Measurements from ENCODE around the gene GFY. TPM values are rescaled to one million over a fixed set of nuclear protein-coding genes. Genes with fewer than 3 reads are reported as not detected.
A peak's percentile ranks its signal among the peaks of the same experiment; 100 is the strongest.

The GFY gene
- total and polyA plus RNA-seq, 10 donors, result not detected

DNA sequence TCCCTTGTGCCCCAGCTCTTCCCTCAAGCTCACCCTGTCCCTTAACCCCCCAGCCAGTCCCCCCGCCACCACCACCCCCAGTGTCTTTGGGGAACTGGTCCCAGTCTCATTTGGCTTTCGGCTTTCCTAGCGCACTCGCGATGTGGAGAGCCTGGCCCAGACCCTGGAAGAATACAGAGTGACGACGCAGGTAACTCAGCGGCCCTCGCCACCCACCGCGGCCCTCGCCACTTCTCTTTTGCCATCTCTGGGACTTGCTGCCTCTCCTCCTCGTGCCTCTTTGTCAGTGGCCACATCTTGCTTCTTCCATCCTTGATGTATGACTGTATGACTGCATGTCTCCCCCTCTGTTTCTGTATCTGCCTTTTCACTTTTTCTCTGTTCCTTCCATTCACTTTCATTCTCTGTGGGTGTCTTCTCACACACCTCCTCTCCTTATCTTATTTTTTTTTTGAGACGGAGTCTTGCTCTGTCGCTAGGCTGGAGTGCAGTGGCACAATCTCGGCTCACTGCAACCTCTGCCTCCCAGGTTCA lies 17.6 kb upstream of the GFY start:
- TF ChIP-seq, protein P1, sequence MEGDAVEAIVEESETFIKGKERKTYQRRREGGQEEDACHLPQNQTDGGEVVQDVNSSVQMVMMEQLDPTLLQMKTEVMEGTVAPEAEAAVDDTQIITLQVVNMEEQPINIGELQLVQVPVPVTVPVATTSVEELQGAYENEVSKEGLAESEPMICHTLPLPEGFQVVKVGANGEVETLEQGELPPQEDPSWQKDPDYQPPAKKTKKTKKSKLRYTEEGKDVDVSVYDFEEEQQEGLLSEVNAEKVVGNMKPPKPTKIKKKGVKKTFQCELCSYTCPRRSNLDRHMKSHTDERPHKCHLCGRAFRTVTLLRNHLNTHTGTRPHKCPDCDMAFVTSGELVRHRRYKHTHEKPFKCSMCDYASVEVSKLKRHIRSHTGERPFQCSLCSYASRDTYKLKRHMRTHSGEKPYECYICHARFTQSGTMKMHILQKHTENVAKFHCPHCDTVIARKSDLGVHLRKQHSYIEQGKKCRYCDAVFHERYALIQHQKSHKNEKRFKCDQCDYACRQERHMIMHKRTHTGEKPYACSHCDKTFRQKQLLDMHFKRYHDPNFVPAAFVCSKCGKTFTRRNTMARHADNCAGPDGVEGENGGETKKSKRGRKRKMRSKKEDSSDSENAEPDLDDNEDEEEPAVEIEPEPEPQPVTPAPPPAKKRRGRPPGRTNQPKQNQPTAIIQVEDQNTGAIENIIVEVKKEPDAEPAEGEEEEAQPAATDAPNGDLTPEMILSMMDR (IDR thresholded peaks at IDR 0.05 in 8 of 11, conservative IDR thresholded peaks at IDR 0.05 in 3 of 11), result no peak
- no peak overlapping the region for H3K4me3 ChIP-seq
- intact Hi-C loops (cut with DNase I; ENCODE audit: low total_unique reads), result no loop called here
- no peaks in the 10 kb centered on the region for H3K36me3 ChIP-seq
- H3K4me1 ChIP-seq, result peaks cover 5 to 37% (median 19%) of the 10 kb centered on the region in 6 donors
- DNase-seq, result no peak
- no peaks in the 10 kb centered on the region for H3K9me3 ChIP-seq
- no peaks in the 10 kb centered on the region for H3K27me3 ChIP-seq (replicated peaks in 1 of 7)
- 86 to 93% (median 90%) methylated on average over 16 of the region's 16 CpGs for WGBS, 5 donors
- no peak overlapping the region for H3K27ac ChIP-seq

DNA sequence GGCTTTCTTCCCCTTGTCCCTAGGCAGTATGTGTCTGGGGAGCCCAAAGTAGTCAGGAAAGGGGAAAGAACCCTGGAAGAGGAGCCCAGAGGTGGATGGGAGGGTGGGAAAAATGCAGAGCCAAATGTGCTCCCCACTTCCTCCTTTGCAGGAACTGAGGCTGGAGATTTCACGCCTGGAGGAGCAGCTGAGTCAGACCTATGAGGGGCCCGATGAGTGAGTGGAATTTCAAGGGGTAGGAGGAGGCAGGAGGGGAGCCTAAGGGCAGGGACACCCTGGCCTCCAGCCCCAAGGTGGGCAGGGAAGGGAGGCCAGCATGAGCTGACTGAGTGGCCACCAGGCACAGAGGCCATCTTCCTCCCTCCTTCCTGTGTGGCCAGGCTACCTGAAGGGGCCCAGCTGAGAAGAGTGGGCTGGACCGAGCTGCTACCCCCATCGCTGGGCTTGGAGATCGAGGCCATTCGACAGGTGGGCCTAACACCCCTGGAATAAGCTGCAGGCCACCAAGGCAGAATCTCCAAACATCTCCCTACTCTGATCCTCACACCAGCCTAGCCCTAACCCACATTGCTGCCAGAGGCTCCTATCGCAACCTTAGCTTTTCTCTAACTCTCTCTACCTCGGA lies 16.3 kb upstream of the GFY start:
- peak overlapping the region in 4 of 8 donors; percentile 35 to 65 (median 45) for H3K27ac ChIP-seq
- no peak for TF ChIP-seq POLR2A (IDR thresholded peaks at IDR 0.05)
- TF ChIP-seq POLR2AphosphoS5 (IDR thresholded peaks at IDR 0.05), result no peak
- no peaks in the 10 kb centered on the region for H3K27me3 ChIP-seq (replicated peaks in 1 of 7)
- DNase-seq, result no peak
- intact Hi-C loops (cut with DNase I; ENCODE audit: low total_unique reads), result no loop called here
- WGBS, 5 donors, result 73 to 78% (median 77%) methylated on average over 7 to 8 of the region's 8 CpGs
- no peaks in the 10 kb centered on the region for H3K9me3 ChIP-seq
- H3K36me3 ChIP-seq, result no peaks in the 10 kb centered on the region
- no peak overlapping the region for H3K4me3 ChIP-seq
- H3K4me1 ChIP-seq, result peaks cover 5 to 34% (median 24%) of the 10 kb centered on the region in 6 donors

DNA sequence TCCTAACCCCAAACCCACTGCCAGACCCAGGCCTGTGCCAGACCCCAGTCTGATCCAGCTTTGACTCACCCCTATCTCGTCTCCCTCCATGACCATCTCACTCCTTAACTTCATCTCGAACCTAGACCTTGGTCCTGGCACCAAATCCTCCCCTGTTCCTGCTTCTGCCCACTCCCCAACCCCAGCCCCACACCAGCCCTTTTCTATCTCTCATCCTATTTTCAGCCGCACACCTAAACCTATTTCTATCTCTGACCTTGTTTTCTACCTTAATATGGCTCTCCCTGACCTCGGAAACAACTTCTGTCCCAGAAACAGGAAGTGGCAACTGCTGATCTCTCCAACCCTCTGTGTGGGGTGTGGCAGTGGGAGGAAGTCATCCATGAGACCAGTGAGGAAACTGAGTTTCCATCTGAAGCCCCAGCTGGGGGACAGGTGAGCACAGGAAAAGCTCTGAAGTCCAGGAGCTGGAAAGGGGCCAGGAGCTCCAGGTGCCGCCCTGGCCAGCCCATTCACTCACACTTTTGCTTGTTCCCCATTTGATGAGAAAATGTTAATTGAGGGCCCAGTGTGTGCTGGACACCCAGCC lies 15.7 kb upstream of the GFY start:
- Histone ChIP-seq H3K27ac (peak overlapping the region in 4 of 8 donors; percentile 35 to 65 (median 45)), H3K27me3 (replicated peaks in 1 of 7) (no peaks in the 10 kb centered on the region), H3K9me3 (no peaks in the 10 kb centered on the region), H3K4me1 (peaks cover 5 to 31% (median 24%) of the 10 kb centered on the region in 6 donors), H3K4me3 (peak overlapping the region in 1 of 8 donors; percentile 1), H3K36me3 (no peaks in the 10 kb centered on the region)
- WGBS, 5 donors, result 41 to 50% (median 48%) methylated on average over 5 of the region's 5 CpGs
- DNase-seq, result no peak
- TF ChIP-seq POLR2AphosphoS5 (IDR thresholded peaks at IDR 0.05), result peak in 1 of 3 donors; percentile 40
- no peak for TF ChIP-seq POLR2A (IDR thresholded peaks at IDR 0.05)
- TF ChIP-seq, protein P1 (IDR thresholded peaks at IDR 0.05 in 8 of 11, conservative IDR thresholded peaks at IDR 0.05 in 3 of 11), result no peak
- intact Hi-C loops (cut with DNase I; ENCODE audit: low total_unique reads), result no loop called here

DNA sequence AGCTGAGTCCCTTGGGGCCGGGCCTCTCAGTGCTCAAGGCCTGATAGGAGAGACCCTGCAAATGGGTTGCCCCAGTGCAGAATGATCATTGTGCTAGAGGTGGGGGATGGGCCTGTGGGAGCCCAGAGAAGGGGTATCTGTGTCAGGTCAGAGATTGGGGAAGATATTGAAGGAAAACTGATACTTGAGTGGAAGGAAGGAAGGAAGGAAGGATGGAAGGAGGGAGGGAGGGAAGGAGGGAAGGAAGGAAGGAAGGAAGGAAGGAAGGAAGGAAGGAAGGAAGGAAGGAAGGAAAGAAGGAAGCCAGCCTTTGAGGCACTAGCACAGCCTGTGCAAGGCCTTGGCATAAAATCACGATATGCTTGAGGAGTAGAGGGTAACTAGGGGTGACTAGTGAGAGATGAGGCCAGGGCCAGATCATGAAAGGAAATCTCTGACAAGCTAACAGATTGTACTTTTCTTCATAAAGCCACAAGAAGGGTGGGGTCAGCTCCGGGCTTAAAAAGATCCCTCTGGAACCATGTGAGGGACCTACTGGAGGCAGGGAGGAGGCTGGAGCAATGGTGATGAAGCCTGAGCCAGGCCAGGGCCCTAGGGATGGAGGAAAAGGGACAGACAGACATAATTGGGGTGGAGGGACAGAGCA lies 13.4 kb upstream of the GFY start:
- peak; percentile 41 for DNase-seq
- intact Hi-C loops (cut with DNase I; ENCODE audit: low total_unique reads), result no loop called here

More for the DNA sequence above, 13.4 kb upstream of the GFY start:
- no peak for TF ChIP-seq POLR2AphosphoS5 (IDR thresholded peaks at IDR 0.05)
- TF ChIP-seq POLR2A (IDR thresholded peaks at IDR 0.05), result no peak
- TF ChIP-seq, protein P1 (IDR thresholded peaks at IDR 0.05 in 8 of 11, conservative IDR thresholded peaks at IDR 0.05 in 3 of 11), result no peak
- Histone ChIP-seq H3K9me3 (no peaks in the 10 kb centered on the region), H3K27ac (no peak overlapping the region), H3K4me1 (peaks cover 5 to 31% (median 24%) of the 10 kb centered on the region in 6 donors), H3K4me3 (no peak overlapping the region), H3K27me3 (replicated peaks in 1 of 7) (peaks cover 0 to 8% (median 0%) of the 10 kb centered on the region in 7 donors), H3K36me3 (no peaks in the 10 kb centered on the region)
- 57 to 79% (median 73%) methylated on average over 3 of the region's 3 CpGs for WGBS, 5 donors
